AG09319 (cell line): Measurements from ENCODE around the gene TBC1D1.

Experiments
- DNase-seq: peaks from one replicate; pipeline ENCODE4 v3.0.0-alpha.2; 2010; ENCODE audit warnings: low read depth; ENCODE audit errors: extremely low read depth
- TF ChIP-seq, protein P1 (sequence below): IDR thresholded peaks from 2 replicates; pipeline ENCODE4 v1.5.1; 2011; ENCODE audit warnings: low read depth, mild to moderate bottlenecking, inconsistent platforms, low read length, moderate library complexity

Gene TBC1D1

DNA sequence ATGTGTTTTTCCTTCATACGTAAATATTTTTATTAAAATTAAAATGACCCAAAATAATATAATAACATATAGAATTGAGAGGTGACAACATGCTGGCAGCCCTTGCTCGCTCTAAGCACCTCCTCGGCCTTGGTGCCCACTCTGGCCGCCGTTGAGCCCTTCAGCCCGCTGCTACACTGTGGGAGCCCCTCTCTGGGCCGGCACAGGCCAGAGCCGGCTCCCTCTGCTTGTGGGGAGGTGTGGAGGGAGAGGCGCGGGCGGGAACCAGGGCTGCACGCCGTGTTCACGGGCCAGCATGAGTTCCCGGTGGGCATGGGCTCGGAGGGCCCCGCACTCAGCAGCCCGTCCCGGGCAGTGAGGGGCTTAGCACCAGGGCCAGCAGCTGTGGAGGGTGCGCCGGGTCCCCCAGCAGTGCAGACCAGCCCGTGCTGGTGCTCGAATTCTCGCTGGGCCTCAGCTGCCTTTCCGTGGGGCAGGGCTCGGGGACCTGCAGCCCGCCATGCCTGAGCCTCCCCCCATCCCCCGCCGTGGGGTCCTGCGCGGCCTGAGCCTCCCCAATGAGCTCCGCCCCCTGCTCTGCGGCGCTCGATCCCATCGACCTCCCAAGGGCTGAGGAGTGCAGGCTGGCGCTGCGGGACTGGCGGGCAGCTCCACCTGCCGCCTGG, 291.6 kb downstream of the TBC1D1 start:
- TF ChIP-seq, protein P1, sequence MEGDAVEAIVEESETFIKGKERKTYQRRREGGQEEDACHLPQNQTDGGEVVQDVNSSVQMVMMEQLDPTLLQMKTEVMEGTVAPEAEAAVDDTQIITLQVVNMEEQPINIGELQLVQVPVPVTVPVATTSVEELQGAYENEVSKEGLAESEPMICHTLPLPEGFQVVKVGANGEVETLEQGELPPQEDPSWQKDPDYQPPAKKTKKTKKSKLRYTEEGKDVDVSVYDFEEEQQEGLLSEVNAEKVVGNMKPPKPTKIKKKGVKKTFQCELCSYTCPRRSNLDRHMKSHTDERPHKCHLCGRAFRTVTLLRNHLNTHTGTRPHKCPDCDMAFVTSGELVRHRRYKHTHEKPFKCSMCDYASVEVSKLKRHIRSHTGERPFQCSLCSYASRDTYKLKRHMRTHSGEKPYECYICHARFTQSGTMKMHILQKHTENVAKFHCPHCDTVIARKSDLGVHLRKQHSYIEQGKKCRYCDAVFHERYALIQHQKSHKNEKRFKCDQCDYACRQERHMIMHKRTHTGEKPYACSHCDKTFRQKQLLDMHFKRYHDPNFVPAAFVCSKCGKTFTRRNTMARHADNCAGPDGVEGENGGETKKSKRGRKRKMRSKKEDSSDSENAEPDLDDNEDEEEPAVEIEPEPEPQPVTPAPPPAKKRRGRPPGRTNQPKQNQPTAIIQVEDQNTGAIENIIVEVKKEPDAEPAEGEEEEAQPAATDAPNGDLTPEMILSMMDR = no peak
- no peak for DNase-seq

DNA sequence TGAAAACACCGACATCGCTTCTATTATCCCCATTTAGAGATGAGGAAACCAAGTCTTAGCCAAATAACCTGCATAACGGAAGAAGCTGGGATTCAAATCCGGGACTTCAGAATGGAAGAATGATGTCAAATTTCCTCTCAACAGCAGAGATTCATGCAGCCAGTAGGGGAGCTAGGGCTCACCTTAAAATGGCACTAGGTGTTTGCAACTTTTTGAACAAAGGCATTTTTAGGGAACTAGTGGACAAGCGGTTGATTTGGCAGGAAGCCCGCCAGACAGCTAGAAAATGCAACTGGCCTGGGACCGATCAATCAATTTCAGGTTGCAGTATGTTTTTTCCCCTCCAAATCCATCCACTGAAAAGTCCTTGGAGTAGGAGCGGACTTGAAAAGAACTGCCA, 293.5 kb downstream of the TBC1D1 start:
- DNase-seq = no peak
- TF ChIP-seq, protein P1 = peak; percentile 22

DNA sequence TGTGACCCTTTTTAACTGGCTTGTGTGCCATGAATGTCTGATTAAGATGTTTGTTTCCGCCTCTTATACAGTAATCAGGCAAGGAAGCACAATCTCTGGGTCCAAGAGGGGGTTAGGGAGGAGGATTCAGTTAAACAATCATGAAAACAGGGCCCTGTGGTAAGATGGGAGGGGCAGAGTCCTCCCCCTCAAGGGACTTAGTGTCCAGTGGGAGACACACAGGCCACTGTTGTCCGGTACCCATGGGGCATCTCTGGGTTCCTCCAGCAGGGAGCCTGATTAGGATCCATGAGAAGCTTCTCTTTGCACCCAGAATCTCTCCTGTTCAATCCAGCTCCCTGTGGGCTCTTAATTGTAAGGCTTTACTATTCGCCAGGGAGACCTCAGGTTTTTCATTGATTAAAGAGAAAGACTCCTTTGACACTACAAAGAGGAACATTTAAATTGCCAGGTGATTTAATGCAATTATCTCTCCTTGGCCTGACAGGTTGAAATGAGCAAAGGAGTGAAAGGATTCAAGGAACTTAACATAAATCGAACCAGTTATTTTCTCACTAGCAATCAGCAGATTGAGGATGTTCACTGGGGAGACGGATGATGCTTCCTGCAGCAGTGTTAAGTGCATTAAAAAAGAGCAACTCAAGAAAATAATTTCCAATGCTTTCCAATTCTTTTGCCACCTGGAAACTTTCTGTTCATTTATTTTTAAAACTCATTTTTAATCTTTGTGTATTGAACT, 294.7 kb downstream of the TBC1D1 start:
- DNase-seq = no peak
- TF ChIP-seq, protein P1 = no peak

DNA sequence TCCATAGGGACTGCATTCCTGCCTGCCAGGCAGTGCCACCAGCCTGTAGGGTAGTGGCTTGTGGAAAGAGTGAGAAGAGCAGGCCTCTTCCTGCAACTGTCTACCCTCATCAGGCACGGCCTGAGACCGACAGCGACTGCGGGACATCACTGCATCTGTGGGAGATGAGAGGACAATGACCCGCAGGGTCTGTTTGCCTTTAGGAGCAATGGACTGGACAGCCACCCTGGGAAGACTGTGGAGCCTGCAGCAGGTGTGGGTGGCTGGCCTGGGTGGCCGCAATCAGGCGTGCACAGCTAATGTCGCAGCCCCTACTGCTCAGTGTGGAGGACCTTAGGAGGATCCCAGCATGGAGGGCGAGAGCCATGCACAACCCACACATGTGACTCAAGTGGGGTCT, 297.3 kb downstream of the TBC1D1 start:
- no peak for DNase-seq

DNA sequence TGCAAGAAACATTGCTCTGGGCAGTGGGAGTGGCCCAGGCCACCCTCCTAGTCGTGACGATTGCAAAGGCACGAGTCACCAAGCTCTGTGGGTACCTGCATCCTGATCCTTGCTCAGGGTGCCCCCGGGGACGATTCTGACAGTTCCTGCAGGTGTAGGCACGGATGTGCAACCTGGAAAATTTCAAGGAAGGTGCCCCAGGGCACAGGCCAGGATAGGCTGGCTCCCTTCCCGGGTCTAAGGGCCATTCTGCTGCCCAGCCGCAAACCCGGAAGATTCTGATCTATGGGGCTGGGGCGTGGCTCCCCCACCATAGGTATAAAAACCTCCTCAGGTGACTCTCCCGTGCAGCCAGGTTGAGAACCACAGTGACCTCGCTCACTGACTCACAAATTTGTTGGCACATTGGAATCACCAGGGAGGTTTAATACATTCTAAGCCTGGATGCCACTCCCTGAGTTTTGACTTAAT, 297.8 kb downstream of the TBC1D1 start:
- TF ChIP-seq, protein P1 = no peak
- no peak for DNase-seq

More for the DNA sequence above, 297.3 kb downstream of the TBC1D1 start:
- TF ChIP-seq, protein P1 = no peak
